GM21786 (cell line): Measurements from ENCODE around the gene F7.
"Not testable (repeated sequence)": the region's sequence is repeated elsewhere in the genome, so short reads cannot be mapped to it uniquely, and the experiment has no call there.

Source experiments
- ATAC-seq: cut with Tn5 transposase; IDR thresholded peaks from one replicate; pipeline ENCODE4 v1.9.1; 2021; ENCODE audit not compliant: unreplicated experiment

F7 gene

GRCh38 chr13:113105032-113105920 lies at the start of gene F7:
Gene F7 (plus strand): TSS chr13:113105791. CDS start chr13:113105842, 51 bp downstream.
- ATAC-seq = no peak

- ATAC-seq = no peak
These were observed 48.5 kb upstream of the F7 start for GRCh38 chr13:113057084-113057483.

- not testable (repeated sequence) for ATAC-seq
These were observed 48.0 kb upstream of the F7 start for GRCh38 chr13:113057559-113057958.

- ATAC-seq = no peak
These were observed 47.2 kb upstream of the F7 start for GRCh38 chr13:113058129-113058987.

GRCh38 chr13:113058988-113059850 lies 46.4 kb upstream of the F7 start:
- no peak for ATAC-seq

GRCh38 chr13:113059891-113060290 lies 45.7 kb upstream of the F7 start:
- ATAC-seq = no peak

- no peak for ATAC-seq
These were observed 44.9 kb upstream of the F7 start for GRCh38 chr13:113060557-113061270.

GRCh38 chr13:113061271-113061625 lies 44.3 kb upstream of the F7 start:
- no peak for ATAC-seq

GRCh38 chr13:113061796-113062425 lies 43.7 kb upstream of the F7 start:
- no peak for ATAC-seq

- ATAC-seq = no peak
These were observed 42.9 kb upstream of the F7 start for GRCh38 chr13:113062691-113063090.

GRCh38 chr13:113063091-113063491 lies 42.5 kb upstream of the F7 start:
- no peak for ATAC-seq

GRCh38 chr13:113064000-113064533 lies 41.5 kb upstream of the F7 start:
- no peak for ATAC-seq

- no peak for ATAC-seq
These were observed 40.8 kb upstream of the F7 start for GRCh38 chr13:113064534-113065405.

GRCh38 chr13:113065406-113066141 lies 40.0 kb upstream of the F7 start:
- ATAC-seq = no peak

- ATAC-seq = no peak
These were observed 39.5 kb upstream of the F7 start for GRCh38 chr13:113066142-113066455.

- ATAC-seq = no peak
These were observed 38.8 kb upstream of the F7 start for GRCh38 chr13:113066746-113067145.

GRCh38 chr13:113069861-113070805 lies 35.5 kb upstream of the F7 start:
- no peak for ATAC-seq
